DND-41 (cell line): ENCODE results near the gene NEGR1.

Experiments
- EZH2 ChIP-seq: IDR thresholded peaks from 3 replicates; pipeline ENCODE4 v1.6.1; 2012; ENCODE audit warnings: borderline replicate concordance, low read depth, mild to moderate bottlenecking, moderate library complexity, low read length, inconsistent platforms; ENCODE audit not compliant: severe bottlenecking
- TF ChIP-seq, protein P1 (sequence below): IDR thresholded peaks from 2 replicates; pipeline ENCODE4 v1.5.1; 2012; ENCODE audit warnings: borderline replicate concordance, low read length, moderate library complexity, mild to moderate bottlenecking; ENCODE audit not compliant: poor library complexity, severe bottlenecking; ENCODE audit errors: extremely low read depth

DNA sequence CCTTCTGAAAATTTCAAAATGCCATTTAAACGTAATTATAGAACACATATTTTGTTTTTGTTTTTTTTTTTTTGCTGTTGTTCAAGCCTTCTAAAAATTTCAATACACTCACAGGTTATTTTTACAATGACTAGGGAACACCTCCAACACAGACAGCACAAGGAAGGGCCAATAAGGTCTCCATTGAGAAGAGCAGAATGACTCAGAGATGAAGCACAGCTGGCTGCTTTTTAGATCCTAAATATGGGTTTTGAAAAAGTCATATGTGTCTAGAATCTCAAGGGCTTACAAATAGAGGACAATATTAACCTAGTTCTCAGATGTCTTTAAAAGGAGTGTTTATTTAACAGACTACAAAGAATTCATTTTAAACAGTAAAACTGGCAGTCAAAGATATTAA is 104.6 kb downstream of the NEGR1 start:
- TF ChIP-seq EZH2: no peak
- TF ChIP-seq, protein P1, sequence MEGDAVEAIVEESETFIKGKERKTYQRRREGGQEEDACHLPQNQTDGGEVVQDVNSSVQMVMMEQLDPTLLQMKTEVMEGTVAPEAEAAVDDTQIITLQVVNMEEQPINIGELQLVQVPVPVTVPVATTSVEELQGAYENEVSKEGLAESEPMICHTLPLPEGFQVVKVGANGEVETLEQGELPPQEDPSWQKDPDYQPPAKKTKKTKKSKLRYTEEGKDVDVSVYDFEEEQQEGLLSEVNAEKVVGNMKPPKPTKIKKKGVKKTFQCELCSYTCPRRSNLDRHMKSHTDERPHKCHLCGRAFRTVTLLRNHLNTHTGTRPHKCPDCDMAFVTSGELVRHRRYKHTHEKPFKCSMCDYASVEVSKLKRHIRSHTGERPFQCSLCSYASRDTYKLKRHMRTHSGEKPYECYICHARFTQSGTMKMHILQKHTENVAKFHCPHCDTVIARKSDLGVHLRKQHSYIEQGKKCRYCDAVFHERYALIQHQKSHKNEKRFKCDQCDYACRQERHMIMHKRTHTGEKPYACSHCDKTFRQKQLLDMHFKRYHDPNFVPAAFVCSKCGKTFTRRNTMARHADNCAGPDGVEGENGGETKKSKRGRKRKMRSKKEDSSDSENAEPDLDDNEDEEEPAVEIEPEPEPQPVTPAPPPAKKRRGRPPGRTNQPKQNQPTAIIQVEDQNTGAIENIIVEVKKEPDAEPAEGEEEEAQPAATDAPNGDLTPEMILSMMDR: no peak
